Loucy (cell line): ENCODE data around the gene SYNJ2.

Source experiments
- H2AFZ ChIP-seq: fragments of 200-600 bp; sonication (generic); 2 replicates; pipeline ENCODE4 v1.6.0; 2016; ENCODE audit warnings: antibody characterized with exemption, mild to moderate bottlenecking, low read length, moderate library complexity
- H3F3A ChIP-seq: fragments of 200-600 bp; 2 replicates; pipeline ENCODE4 v1.6.0; 2016; ENCODE audit warnings: antibody characterized with exemption, low read depth, mild to moderate bottlenecking
- H3K27me3 ChIP-seq: fragments of 200-600 bp; sonication (generic); 2 replicates; pipeline ENCODE4 v1.6.1; 2014; ENCODE audit warnings: low read length, mild to moderate bottlenecking; ENCODE audit not compliant: insufficient read depth, poor library complexity, severe bottlenecking
- H3K36me3 ChIP-seq: fragments of 200-600 bp; sonication (generic); 2 replicates; pipeline ENCODE4 v1.6.1; 2016; ENCODE audit warnings: low read length; ENCODE audit not compliant: insufficient read depth
- H3K4me1 ChIP-seq: fragments of 200-600 bp; sonication (generic); 2 replicates; pipeline ENCODE4 v1.5.1; 2014; ENCODE audit warnings: low read length, mild to moderate bottlenecking; ENCODE audit not compliant: insufficient read depth, poor library complexity, severe bottlenecking
- H3K4me2 ChIP-seq: fragments of 200-600 bp; sonication (generic); 2 replicates; pipeline ENCODE4 v1.6.0; 2014; ENCODE audit warnings: antibody characterized with exemption, low read length, low read depth, mild to moderate bottlenecking; ENCODE audit not compliant: poor library complexity, severe bottlenecking
- H3K4me3 ChIP-seq: fragments of 200-600 bp; sonication (generic); 2 replicates; pipeline ENCODE4 v1.5.1; 2014; ENCODE audit warnings: low read length, mild to moderate bottlenecking, mixed read lengths; ENCODE audit not compliant: poor library complexity, severe bottlenecking
- H3K79me2 ChIP-seq: fragments of 200-600 bp; sonication (generic); 2 replicates; pipeline ENCODE4 v1.6.1; 2014; ENCODE audit warnings: low read length; ENCODE audit not compliant: insufficient read depth
- H3K9ac ChIP-seq: fragments of 200-600 bp; sonication (generic); 2 replicates; pipeline ENCODE4 v1.6.0; 2014; ENCODE audit warnings: mild to moderate bottlenecking, low read depth, low read length, moderate library complexity; ENCODE audit not compliant: poor library complexity, severe bottlenecking
- H3K9me2 ChIP-seq: fragments of 200-600 bp; sonication (generic); replicated peaks from 2 replicates; pipeline ENCODE4 v1.6.1; 2016; ENCODE audit warnings: low read depth, low read length, mixed read lengths
- H3K9me3 ChIP-seq: fragments of 200-600 bp; sonication (generic); 2 replicates; pipeline ENCODE4 v1.6.1; 2014; ENCODE audit warnings: mild to moderate bottlenecking, antibody characterized with exemption, low read length, low read depth; ENCODE audit not compliant: insufficient read depth
- H4K20me1 ChIP-seq: fragments of 200-600 bp; sonication (generic); 2 replicates; pipeline ENCODE4 v1.6.0; 2014; ENCODE audit warnings: antibody characterized with exemption, low read length, mild to moderate bottlenecking; ENCODE audit not compliant: insufficient read depth, poor library complexity, severe bottlenecking
- CTCF ChIP-seq: fragments of 200-600 bp; sonication (generic); conservative IDR thresholded peaks from 2 replicates; pipeline ENCODE4 v1.5.1; 2014; ENCODE audit warnings: mild to moderate bottlenecking, antibody characterized with exemption, low read length
- EZH2phosphoT487 ChIP-seq: fragments of 200-600 bp; IDR thresholded peaks from 2 replicates; pipeline ENCODE4 v1.6.1; 2018; ENCODE audit warnings: antibody characterized with exemption, mild to moderate bottlenecking, moderate library complexity, borderline replicate concordance

SYNJ2 gene

GRCh38 chr6:157988700-157989063 is 7.0 kb downstream of the SYNJ2 start:
- Histone ChIP-seq H3K36me3 (no peaks in the 10 kb centered on the region), H3K27me3 (no peaks in the 10 kb centered on the region), H3K79me2 (peaks cover 78% of the 10 kb centered on the region), H4K20me1 (peaks cover 12% of the 10 kb centered on the region), H3K4me1 (peaks cover 57% of the 10 kb centered on the region), H2AFZ (no peak overlapping the region), H3K4me2 (peak overlapping the region; percentile 6), H3F3A (no peaks in the 10 kb centered on the region), H3K9me2 (no peaks in the 10 kb centered on the region), H3K4me3 (no peak overlapping the region), H3K9me3 (no peaks in the 10 kb centered on the region), H3K9ac (no peak overlapping the region)
- TF ChIP-seq EZH2phosphoT487 (no peak), CTCF (no peak)

DNA sequence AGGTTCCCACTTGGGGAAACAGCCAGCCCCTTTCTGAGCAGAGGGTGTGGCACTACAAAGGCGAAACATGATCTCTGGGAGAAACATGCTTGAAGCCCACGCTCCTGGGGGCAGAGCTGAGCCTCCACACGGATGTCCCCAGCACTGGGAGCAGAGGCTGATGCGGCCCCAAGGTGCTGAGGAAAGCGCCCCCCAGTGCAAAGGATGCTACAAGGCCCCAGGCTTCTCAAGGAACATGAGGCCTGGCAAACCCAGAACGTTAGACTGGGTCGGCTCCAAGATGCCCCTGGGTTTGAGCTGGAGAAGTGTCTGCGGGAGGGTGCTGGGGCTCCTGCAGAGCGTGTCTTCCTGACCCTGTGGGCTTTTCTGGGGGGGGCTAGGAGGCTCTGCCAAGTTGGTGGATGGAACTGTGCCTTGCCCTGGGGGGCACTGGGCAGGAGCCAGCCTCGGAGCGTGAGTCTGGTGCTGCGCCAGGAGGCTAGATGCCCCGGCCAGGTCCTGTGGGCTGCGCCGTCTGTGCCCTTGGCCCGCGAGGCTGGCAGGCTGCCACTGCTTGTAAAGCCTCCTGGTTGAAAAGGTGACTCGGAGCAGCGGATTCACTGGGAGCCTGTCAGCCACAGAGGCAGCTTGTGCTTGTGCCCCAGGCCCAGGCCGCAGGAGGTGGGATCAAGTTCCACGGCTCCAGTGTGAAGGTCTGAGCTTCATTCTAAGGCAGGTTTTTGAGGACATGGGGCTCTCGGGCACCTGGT is 8.1 kb downstream of the SYNJ2 start:
- Histone ChIP-seq H3K9ac (peak overlapping the region; percentile 60), H4K20me1 (peaks cover 3% of the 10 kb centered on the region)

DNA sequence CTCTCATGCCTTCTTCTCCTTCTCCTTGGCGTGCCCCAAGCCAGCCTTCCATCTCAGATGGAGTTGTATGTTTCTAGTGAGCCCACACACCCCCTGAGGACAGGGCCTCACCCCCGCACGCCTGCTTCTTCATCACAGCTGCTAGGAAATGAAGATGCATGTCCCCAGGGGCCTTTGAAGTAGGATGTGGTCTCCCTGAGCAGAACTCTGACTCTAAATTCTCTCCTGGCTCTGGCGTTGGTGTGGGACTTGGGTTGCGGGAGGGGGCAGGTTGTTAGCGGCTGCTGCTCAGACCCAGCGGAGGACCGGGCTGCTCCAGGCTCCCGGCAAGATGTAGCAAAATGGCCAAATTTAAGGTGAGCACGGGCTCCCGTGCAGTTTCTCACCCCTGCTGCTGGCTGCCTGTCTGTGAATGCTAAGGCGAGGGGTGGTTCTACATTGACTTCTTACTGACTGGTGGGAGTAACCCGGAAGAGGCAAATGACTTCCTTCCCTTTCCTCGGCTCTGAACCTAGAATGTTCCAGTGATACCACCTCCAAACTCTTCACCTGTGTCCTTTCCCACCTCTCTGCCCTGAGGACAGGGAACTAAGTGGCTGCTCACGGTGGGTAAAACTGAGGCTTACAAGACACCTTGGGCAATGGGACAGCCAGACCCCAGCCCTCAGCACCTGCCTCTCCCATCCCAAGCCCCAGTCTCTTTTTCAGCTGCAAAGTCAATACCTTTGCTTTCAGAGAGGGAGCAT is 8.8 kb downstream of the SYNJ2 start:
- Histone ChIP-seq H4K20me1 (no peaks in the 10 kb centered on the region), H3K4me1 (peaks cover 47% of the 10 kb centered on the region), H3K9ac (peak overlapping the region; percentile 60), H3K79me2 (peaks cover 78% of the 10 kb centered on the region), H3K9me3 (no peaks in the 10 kb centered on the region), H3K4me2 (peak overlapping the region; percentile 83), H3K27me3 (no peaks in the 10 kb centered on the region), H2AFZ (peak overlapping the region; percentile 62; the same call in 1 of the 2 replicates), H3K36me3 (no peaks in the 10 kb centered on the region), H3F3A (no peaks in the 10 kb centered on the region), H3K9me2 (no peaks in the 10 kb centered on the region), H3K4me3 (peak overlapping the region; percentile 67)
- TF ChIP-seq CTCF (no peak), EZH2phosphoT487 (no peak)

More for the DNA sequence above, 8.1 kb downstream of the SYNJ2 start:
- H2AFZ ChIP-seq, result no peak overlapping the region
- H3F3A ChIP-seq, result no peaks in the 10 kb centered on the region
- H3K4me1 ChIP-seq, result peaks cover 51% of the 10 kb centered on the region
- no peaks in the 10 kb centered on the region for H3K9me2 ChIP-seq
- H3K9me3 ChIP-seq, result no peaks in the 10 kb centered on the region
- H3K36me3 ChIP-seq, result no peaks in the 10 kb centered on the region
- peak overlapping the region; percentile 83 for H3K4me2 ChIP-seq
- peaks cover 78% of the 10 kb centered on the region for H3K79me2 ChIP-seq
- peak overlapping the region; percentile 67 for H3K4me3 ChIP-seq
- H3K27me3 ChIP-seq, result no peaks in the 10 kb centered on the region
- TF ChIP-seq EZH2phosphoT487 (no peak), CTCF (no peak)
